Neural progenitor cell (in vitro differentiated cells): Measurements from ENCODE around the gene HPSE2. TPM values are rescaled to one million over a fixed set of nuclear protein-coding genes. Genes with fewer than 3 reads are reported as not detected.

Source experiments
- DNase-seq: peaks from one replicate; pipeline ENCODE4 v3.0.0-alpha.2; 2016; ENCODE audit warnings: low spot score
- H2AFZ ChIP-seq: fragments of 200-600 bp; sonication (generic); replicated peaks from 2 replicates; pipeline ENCODE4 v1.6.1; 2016; ENCODE audit warnings: antibody characterized with exemption
- H3F3A ChIP-seq: fragments of 200-600 bp; sonication (generic); 2 replicates; pipeline ENCODE4 v1.6.1; 2016; ENCODE audit warnings: antibody characterized with exemption, low read depth
- H3K27ac ChIP-seq: fragments of 200-600 bp; sonication (generic); 2 replicates; pipeline ENCODE4 v1.5.1; 2016; ENCODE audit warnings: mild to moderate bottlenecking
- H3K27me3 ChIP-seq: fragments of 200-600 bp; sonication (generic); 2 replicates; pipeline ENCODE4 v1.6.1; 2016; ENCODE audit warnings: mild to moderate bottlenecking, moderate library complexity
- H3K36me3 ChIP-seq: fragments of 200-600 bp; sonication (generic); 2 replicates; pipeline ENCODE4 v1.5.1; 2016
- H3K4me1 ChIP-seq: fragments of 200-600 bp; sonication (generic); 2 replicates; pipeline ENCODE4 v1.6.1; 2016; ENCODE audit warnings: mixed run types
- H3K4me2 ChIP-seq: fragments of 200-600 bp; sonication (generic); 2 replicates; pipeline ENCODE4 v1.6.1; 2016
- H3K4me3 ChIP-seq: fragments of 200-600 bp; sonication (generic); 2 replicates; pipeline ENCODE4 v1.5.1; 2016
- H3K79me2 ChIP-seq: fragments of 200-600 bp; sonication (generic); 2 replicates; pipeline ENCODE4 v1.6.1; 2016; ENCODE audit warnings: low read depth
- H3K9ac ChIP-seq: fragments of 200-600 bp; sonication (generic); 2 replicates; pipeline ENCODE4 v1.6.1; 2016
- H3K9me3 ChIP-seq: fragments of 200-600 bp; sonication (generic); 2 replicates; pipeline ENCODE4 v1.5.1; 2016; ENCODE audit warnings: low read depth
- H4K20me1 ChIP-seq: fragments of 200-600 bp; sonication (generic); 2 replicates; pipeline ENCODE4 v1.6.1; 2016; ENCODE audit warnings: low read depth
- H3K27ac Mint-ChIP-seq: 3 replicates; pipeline ENCODE4 v1.8.0; 2021; ENCODE audit warnings: mixed read lengths
- H3K27me3 Mint-ChIP-seq: 2 replicates; pipeline ENCODE4 v1.8.0; 2022; ENCODE audit warnings: low read depth, mild to moderate bottlenecking, inconsistent platforms, moderate library complexity, mixed read lengths; ENCODE audit not compliant: insufficient read depth
- H3K36me3 Mint-ChIP-seq: 3 replicates; pipeline ENCODE4 v1.8.0; 2021; ENCODE audit warnings: mixed read lengths
- H3K4me1 Mint-ChIP-seq: 3 replicates; pipeline ENCODE4 v1.8.0; 2021; ENCODE audit warnings: mixed read lengths
- H3K4me3 Mint-ChIP-seq: 3 replicates; pipeline ENCODE4 v1.8.0; 2021; ENCODE audit warnings: mild to moderate bottlenecking, moderate library complexity, mixed read lengths
- H3K9me3 Mint-ChIP-seq: 3 replicates; pipeline ENCODE4 v1.8.0; 2020; ENCODE audit warnings: mixed read lengths
- CTCF ChIP-seq: fragments of 200-600 bp; sonication (generic); IDR thresholded peaks from 2 replicates; pipeline ENCODE4 v1.5.1; 2017; ENCODE audit warnings: antibody characterized with exemption, mild to moderate bottlenecking
- EZH2 ChIP-seq: fragments of 200-600 bp; sonication (generic); IDR thresholded peaks from 2 replicates; pipeline ENCODE4 v1.6.1; 2017; ENCODE audit warnings: antibody characterized with exemption, mild to moderate bottlenecking, moderate library complexity
- EZH2phosphoT487 ChIP-seq: fragments of 200-600 bp; sonication (generic); IDR thresholded peaks from 2 replicates; pipeline ENCODE4 v1.6.1; 2017; ENCODE audit warnings: antibody characterized with exemption
- total RNA-seq: library from RNA; depleted of rRNA; stranded (reverse); fragments of >200 nt; gene quantifications from 2 replicates; pipeline ENCODE4 v1.2.3, GENCODE V29; 2015; ENCODE audit warnings: low replicate concordance

The HPSE2 gene
- total RNA-seq, 1 donor from 2014 or later = 3.4 TPM

GRCh38 chr10:99119258-99119748 is 116.3 kb downstream of the HPSE2 start:
- Histone ChIP-seq H3K79me2 (no peaks in the 10 kb centered on the region), H3K4me3 (no peak overlapping the region), H3K9me3 (no peaks in the 10 kb centered on the region), H4K20me1 (no peaks in the 10 kb centered on the region), H3K27ac (no peak overlapping the region), H3K4me2 (no peak overlapping the region), H3K4me1 (peaks cover 4% of the 10 kb centered on the region), H3K36me3 (peaks cover 3% of the 10 kb centered on the region), H3K27me3 (no peaks in the 10 kb centered on the region), H3K9ac (no peak overlapping the region), H2AFZ (no peak overlapping the region), H3F3A (no peaks in the 10 kb centered on the region)
- DNase-seq = no peak
- H3K27ac Mint-ChIP-seq = no peak overlapping the region
- peaks cover 3% of the 10 kb centered on the region for H3K27me3 Mint-ChIP-seq
- H3K4me1 Mint-ChIP-seq = no peaks in the 10 kb centered on the region
- no peaks in the 10 kb centered on the region for H3K36me3 Mint-ChIP-seq
- peaks cover 4% of the 10 kb centered on the region for H3K9me3 Mint-ChIP-seq
- no peak for TF ChIP-seq CTCF
- no peak for TF ChIP-seq EZH2phosphoT487
- no peak for TF ChIP-seq EZH2
- H3K4me3 Mint-ChIP-seq = no peak overlapping the region

- no peaks in the 10 kb centered on the region for H4K20me1 ChIP-seq
- no peak overlapping the region for H3K4me2 ChIP-seq
- no peaks in the 10 kb centered on the region for H3K36me3 ChIP-seq
- H3K79me2 ChIP-seq = no peaks in the 10 kb centered on the region
- H3K4me3 ChIP-seq = no peak overlapping the region
- H3K27me3 ChIP-seq = no peaks in the 10 kb centered on the region
- no peaks in the 10 kb centered on the region for H3F3A ChIP-seq
- TF ChIP-seq EZH2 = no peak
- no peak for TF ChIP-seq EZH2phosphoT487
- TF ChIP-seq CTCF = no peak
- H3K4me1 Mint-ChIP-seq = no peaks in the 10 kb centered on the region
- H3K4me1 ChIP-seq = peaks cover 4% of the 10 kb centered on the region
- no peak overlapping the region for H3K27ac ChIP-seq
- no peak overlapping the region for H3K27ac Mint-ChIP-seq
- H3K9ac ChIP-seq = no peak overlapping the region
- DNase-seq = no peak
- peaks cover 2% of the 10 kb centered on the region for H3K27me3 Mint-ChIP-seq
- no peaks in the 10 kb centered on the region for H3K9me3 ChIP-seq
- H3K36me3 Mint-ChIP-seq = no peaks in the 10 kb centered on the region
- no peak overlapping the region for H2AFZ ChIP-seq
- no peak overlapping the region for H3K4me3 Mint-ChIP-seq
- H3K9me3 Mint-ChIP-seq = peaks cover 1% of the 10 kb centered on the region
Observed at GRCh38 chr10:99115703-99116102, 119.9 kb downstream of the HPSE2 start.

- no peak overlapping the region for H3K4me2 ChIP-seq
- no peak for DNase-seq
- no peaks in the 10 kb centered on the region for H3K9me3 ChIP-seq
- H3K4me3 ChIP-seq = no peak overlapping the region
- Mint-ChIP-seq H3K27me3 (peaks cover 5% of the 10 kb centered on the region), H3K36me3 (no peaks in the 10 kb centered on the region), H3K9me3 (no peaks in the 10 kb centered on the region), H3K4me3 (no peak overlapping the region), H3K4me1 (peaks cover 3% of the 10 kb centered on the region), H3K27ac (no peak overlapping the region)
- H4K20me1 ChIP-seq = no peaks in the 10 kb centered on the region
- H3K27me3 ChIP-seq = no peaks in the 10 kb centered on the region
- TF ChIP-seq EZH2phosphoT487 = no peak
- H3K27ac ChIP-seq = no peak overlapping the region
- H3K36me3 ChIP-seq = no peaks in the 10 kb centered on the region
- no peak overlapping the region for H3K9ac ChIP-seq
- no peaks in the 10 kb centered on the region for H3K79me2 ChIP-seq
- no peaks in the 10 kb centered on the region for H3F3A ChIP-seq
- H3K4me1 ChIP-seq = no peaks in the 10 kb centered on the region
- no peak overlapping the region for H2AFZ ChIP-seq
Observed at GRCh38 chr10:99085358-99085757, 150.3 kb downstream of the HPSE2 start.

- Histone ChIP-seq H3K27me3 (no peaks in the 10 kb centered on the region), H4K20me1 (no peaks in the 10 kb centered on the region), H3K79me2 (no peaks in the 10 kb centered on the region), H3K4me2 (no peak overlapping the region), H3K4me3 (no peak overlapping the region), H3K9ac (no peak overlapping the region), H3K4me1 (no peaks in the 10 kb centered on the region), H3K27ac (no peak overlapping the region), H3F3A (no peaks in the 10 kb centered on the region), H3K9me3 (no peaks in the 10 kb centered on the region), H2AFZ (no peak overlapping the region), H3K36me3 (no peaks in the 10 kb centered on the region)
- Mint-ChIP-seq H3K27ac (no peak overlapping the region), H3K36me3 (no peaks in the 10 kb centered on the region), H3K9me3 (no peaks in the 10 kb centered on the region), H3K4me3 (no peak overlapping the region), H3K4me1 (peaks cover 3% of the 10 kb centered on the region), H3K27me3 (peaks cover 5% of the 10 kb centered on the region)
- no peak for TF ChIP-seq EZH2phosphoT487
- TF ChIP-seq CTCF = no peak
- no peak for TF ChIP-seq EZH2
- DNase-seq = no peak
Observed at GRCh38 chr10:99084161-99084560, 151.5 kb downstream of the HPSE2 start.
